Endodermal cell (in vitro differentiated cells): ENCODE data around the gene OR2T6. TPM values are rescaled to one million over a fixed set of nuclear protein-coding genes. Genes with fewer than 3 reads are reported as not detected.

Source experiments
- DNase-seq: peaks from one replicate; pipeline ENCODE4 v3.0.0-alpha.2; 2017
- H3K27ac ChIP-seq: 2 replicates; pipeline ENCODE4 v1.5.1; 2013; ENCODE audit warnings: mild to moderate bottlenecking, low read depth, low read length, moderate library complexity
- H3K27me3 ChIP-seq: 2 replicates; pipeline ENCODE4 v1.6.1; 2013; ENCODE audit warnings: mild to moderate bottlenecking, low read length, moderate library complexity; ENCODE audit not compliant: insufficient read depth, control insufficient read depth, poor library complexity, severe bottlenecking
- H3K36me3 ChIP-seq: 2 replicates; pipeline ENCODE4 v1.7.0; 2013; ENCODE audit warnings: mild to moderate bottlenecking, low read length, moderate library complexity; ENCODE audit not compliant: control insufficient read depth, insufficient read depth
- H3K4me1 ChIP-seq: one replicate; pipeline ENCODE4 v1.7.0; 2013; ENCODE audit warnings: low read length; ENCODE audit not compliant: control insufficient read depth, insufficient read depth
- H3K4me3 ChIP-seq: 2 replicates; pipeline ENCODE4 v1.5.1; 2013; ENCODE audit warnings: mild to moderate bottlenecking, low read length, moderate library complexity
- H3K9ac ChIP-seq: 2 replicates; pipeline ENCODE4 v1.6.1; 2013; ENCODE audit warnings: mild to moderate bottlenecking, low read length, moderate library complexity; ENCODE audit not compliant: poor library complexity, severe bottlenecking; ENCODE audit errors: extremely low read depth
- H3K9me3 ChIP-seq: 2 replicates; pipeline ENCODE4 v1.6.1; 2013; ENCODE audit warnings: mild to moderate bottlenecking, low read length, moderate library complexity; ENCODE audit not compliant: control insufficient read depth
- H3K27ac Mint-ChIP-seq: 2 replicates; pipeline ENCODE4 v1.8.0; 2020; ENCODE audit warnings: mixed read lengths
- H3K27me3 Mint-ChIP-seq: 2 replicates; pipeline ENCODE4 v1.8.0; 2021; ENCODE audit warnings: mild to moderate bottlenecking, mixed read lengths; ENCODE audit not compliant: insufficient read depth
- H3K36me3 Mint-ChIP-seq: 2 replicates; pipeline ENCODE4 v1.8.0; 2020; ENCODE audit warnings: low read depth, mixed read lengths
- H3K4me1 Mint-ChIP-seq: 2 replicates; pipeline ENCODE4 v1.8.0; 2020; ENCODE audit warnings: mixed read lengths
- H3K4me3 Mint-ChIP-seq: 2 replicates; pipeline ENCODE4 v1.8.0; 2020; ENCODE audit warnings: mild to moderate bottlenecking, moderate library complexity, mixed read lengths
- H3K9me3 Mint-ChIP-seq: 2 replicates; pipeline ENCODE4 v1.8.0; 2020; ENCODE audit warnings: mild to moderate bottlenecking, mixed read lengths
- CTCF ChIP-seq: fragments of 200-600 bp; sonication (generic); conservative IDR thresholded peaks from 2 replicates; pipeline ENCODE4 v1.5.0; 2021; ENCODE audit warnings: antibody characterized with exemption, mild to moderate bottlenecking
- WGBS, 2 experiments: methylation state at CpG; one replicate each; pipeline versions ENCODE4 v1.1.5 to v1.1.7; 2013; ENCODE audit warnings: missing lambda C conversion rate in 2 of 2, mixed read lengths in 1 of 2; ENCODE audit not compliant: insufficient coverage in 1 of 2, insufficient read length in 1 of 2; 5-methylcytosine and 5-hydroxymethylcytosine counted together
- total RNA-seq, 2 donors: library from RNA; stranded (reverse); fragmentation: NEBNext Ultra II Directional in 1 of 2; extraction: Animal tissue kit (Norgen Biotek cat#: 25700) in 1 of 2; gene quantifications; 2 replicates in 1 of 2; 3 replicates in 1 of 2; pipeline ENCODE4 v1.2.1, GENCODE V29; 2021

The OR2T6 gene
- total RNA-seq, 2 donors from 2014 or later, result not detected

DNA sequence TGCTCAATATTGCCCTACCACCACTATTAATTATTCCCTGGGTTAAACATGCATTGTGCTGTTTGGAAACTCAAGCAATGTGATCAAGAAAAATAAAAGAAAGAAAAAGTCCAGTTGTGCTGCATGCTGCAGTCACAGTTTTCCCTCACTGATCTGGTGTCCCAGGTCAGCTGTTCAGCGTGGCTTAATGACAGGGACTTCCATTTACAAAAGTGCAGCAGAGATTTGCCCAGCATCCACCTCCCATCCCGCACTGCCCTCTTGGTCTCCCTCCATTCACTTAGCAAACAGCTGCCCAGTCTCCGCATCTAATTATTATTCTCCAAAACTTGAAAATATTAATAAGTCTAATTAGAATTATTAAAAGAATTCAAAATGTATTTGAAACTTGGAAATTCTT, 16.1 kb upstream of the OR2T6 start:
- H3K27me3 Mint-ChIP-seq, result no peaks in the 10 kb centered on the region
- no peak for TF ChIP-seq CTCF
- Histone ChIP-seq H3K36me3 (no peaks in the 10 kb centered on the region), H3K27ac (no peak overlapping the region), H3K27me3 (no peaks in the 10 kb centered on the region), H3K4me3 (no peak overlapping the region), H3K9me3 (peaks cover 51% of the 10 kb centered on the region), H3K4me1 (no peaks in the 10 kb centered on the region), H3K9ac (no peak overlapping the region)
- no peak overlapping the region for H3K27ac Mint-ChIP-seq
- H3K9me3 Mint-ChIP-seq, result peaks cover 79% of the 10 kb centered on the region
- no peak overlapping the region for H3K4me3 Mint-ChIP-seq
- no peak for DNase-seq
- H3K36me3 Mint-ChIP-seq, result no peaks in the 10 kb centered on the region
- WGBS, 2 experiments, result 40 to 57% methylated on average over 1 to 2 of the region's 3 CpGs
- H3K4me1 Mint-ChIP-seq, result no peaks in the 10 kb centered on the region

- no peak for DNase-seq
- 21 to 38% methylated on average over 3 of the region's 3 CpGs for WGBS, 2 experiments
- Mint-ChIP-seq H3K27ac (no peak within 1 kb of the TSS), H3K4me3 (no peak within 1 kb of the TSS), H3K27me3 (no peaks in the 10 kb centered on the region), H3K36me3 (no peaks in the 10 kb centered on the region), H3K9me3 (peaks cover 88% of the 10 kb centered on the region), H3K4me1 (no peaks in the 10 kb centered on the region)
- H3K27ac ChIP-seq, result no peak within 1 kb of the TSS
- no peak within 1 kb of the TSS for H3K4me3 ChIP-seq
- H3K27me3 ChIP-seq, result no peaks in the 10 kb centered on the region
- H3K4me1 ChIP-seq, result no peaks in the 10 kb centered on the region
- H3K9ac ChIP-seq, result no peak within 1 kb of the TSS
- no peaks in the 10 kb centered on the region for H3K36me3 ChIP-seq
- no peak for TF ChIP-seq CTCF
- peaks cover 64% of the 10 kb centered on the region for H3K9me3 ChIP-seq
Measured at GRCh38 chr1:248361121-248361715, 14.3 kb upstream of the OR2T6 start, which contains the start of gene OR2T4. TSS of gene OR2T4 (plus strand) at chr1:248361665. CDS start at chr1:248361665, 0 bp downstream.

- H3K9ac ChIP-seq, result no peak overlapping the region
- H3K27me3 ChIP-seq, result no peaks in the 10 kb centered on the region
- Mint-ChIP-seq H3K27ac (no peak overlapping the region), H3K36me3 (no peaks in the 10 kb centered on the region), H3K27me3 (no peaks in the 10 kb centered on the region), H3K4me3 (no peak overlapping the region), H3K9me3 (peaks cover 90% of the 10 kb centered on the region), H3K4me1 (no peaks in the 10 kb centered on the region)
- no peak overlapping the region for H3K27ac ChIP-seq
- no peaks in the 10 kb centered on the region for H3K4me1 ChIP-seq
- no peak for DNase-seq
- peaks cover 78% of the 10 kb centered on the region for H3K9me3 ChIP-seq
- H3K36me3 ChIP-seq, result no peaks in the 10 kb centered on the region
- H3K4me3 ChIP-seq, result no peak overlapping the region
- TF ChIP-seq CTCF, result no peak
Measured at GRCh38 chr1:248366609-248367008, 8.9 kb upstream of the OR2T6 start.
